ENCODE results near the gene CCDC91. TPM values are rescaled to one million over a fixed set of nuclear protein-coding genes. Genes with fewer than 3 reads are reported as not detected.

Gene CCDC91
- total RNA-seq, 1 donor from 2014 or later = 30.2 TPM

- H3K9me3 ChIP-seq = peaks cover 4% of the 10 kb centered on the region
- no peaks in the 10 kb centered on the region for H3K27me3 ChIP-seq (ENCODE audit: low read depth)
- no peak overlapping the region for H3K4me3 ChIP-seq
- DNase-seq (no peak), ATAC-seq (no peak)
- intact Hi-C loops (cut with DNase I) = no loop called here
- no peaks in the 10 kb centered on the region for H3K4me1 ChIP-seq
- H3K27ac ChIP-seq = no peak overlapping the region
- no peaks in the 10 kb centered on the region for H3K36me3 ChIP-seq
- no peak for TF ChIP-seq CTCF (IDR thresholded peaks at IDR 0.05)
These were observed 33.6 kb downstream of the CCDC91 start for GRCh38 chr12:28223858-28224257.

- no peak for DNase-seq
- TF ChIP-seq CTCF (IDR thresholded peaks at IDR 0.05) = no peak
- Histone ChIP-seq H3K36me3 (no peaks in the 10 kb centered on the region), H3K27ac (no peak overlapping the region), H3K4me1 (peaks cover 12% of the 10 kb centered on the region), H3K4me3 (no peak overlapping the region), H3K27me3 (ENCODE audit: low read depth) (no peaks in the 10 kb centered on the region), H3K9me3 (no peaks in the 10 kb centered on the region)
- no peak for ATAC-seq
- intact Hi-C loops (cut with DNase I) = no loop called here
These were observed 36.4 kb downstream of the CCDC91 start for GRCh38 chr12:28226705-28227104.

- DNase-seq (no peak), ATAC-seq (no peak)
- no peaks in the 10 kb centered on the region for H3K9me3 ChIP-seq
- no peak overlapping the region for H3K4me3 ChIP-seq
- intact Hi-C loops (cut with DNase I) = no loop called here
- TF ChIP-seq CTCF (IDR thresholded peaks at IDR 0.05) = no peak
- H3K27ac ChIP-seq = no peak overlapping the region
- H3K4me1 ChIP-seq = peaks cover 17% of the 10 kb centered on the region
- no peaks in the 10 kb centered on the region for H3K27me3 ChIP-seq (ENCODE audit: low read depth)
- no peaks in the 10 kb centered on the region for H3K36me3 ChIP-seq
These were observed 37.0 kb downstream of the CCDC91 start for GRCh38 chr12:28227251-28227650.

GRCh38 chr12:28231248-28231647, 41.0 kb downstream of the CCDC91 start:
- intact Hi-C loops (cut with DNase I) = no loop called here
- Histone ChIP-seq H3K36me3 (no peaks in the 10 kb centered on the region), H3K4me1 (peaks cover 18% of the 10 kb centered on the region), H3K4me3 (no peak overlapping the region), H3K27me3 (ENCODE audit: low read depth) (no peaks in the 10 kb centered on the region), H3K9me3 (no peaks in the 10 kb centered on the region), H3K27ac (no peak overlapping the region)
- ATAC-seq (no peak), DNase-seq (no peak)
- no peak for TF ChIP-seq CTCF (IDR thresholded peaks at IDR 0.05)

GRCh38 chr12:28232211-28232928, 42.1 kb downstream of the CCDC91 start:
- no peaks in the 10 kb centered on the region for H3K36me3 ChIP-seq
- TF ChIP-seq CTCF (IDR thresholded peaks at IDR 0.05) = no peak
- H3K4me3 ChIP-seq = no peak overlapping the region
- peaks cover 18% of the 10 kb centered on the region for H3K4me1 ChIP-seq
- intact Hi-C loops (cut with DNase I) = no loop called here
- H3K27ac ChIP-seq = no peak overlapping the region
- H3K27me3 ChIP-seq (ENCODE audit: low read depth) = no peaks in the 10 kb centered on the region
- no peak for DNase-seq
- H3K9me3 ChIP-seq = no peaks in the 10 kb centered on the region
- no peak for ATAC-seq
